ENCODE measurements around the gene C7orf33. TPM values are rescaled to one million over a fixed set of nuclear protein-coding genes. Genes with fewer than 3 reads are reported as not detected.
"Not testable (repeated sequence)": the region's sequence is repeated elsewhere in the genome, so short reads cannot be mapped to it uniquely, and the experiment has no call there.

Gene C7orf33
- total and polyA plus RNA-seq, 2 of the 13 experiments (the other 11 are each of a cell fraction or from before 2014, with no cell fraction given), result not detected

DNA sequence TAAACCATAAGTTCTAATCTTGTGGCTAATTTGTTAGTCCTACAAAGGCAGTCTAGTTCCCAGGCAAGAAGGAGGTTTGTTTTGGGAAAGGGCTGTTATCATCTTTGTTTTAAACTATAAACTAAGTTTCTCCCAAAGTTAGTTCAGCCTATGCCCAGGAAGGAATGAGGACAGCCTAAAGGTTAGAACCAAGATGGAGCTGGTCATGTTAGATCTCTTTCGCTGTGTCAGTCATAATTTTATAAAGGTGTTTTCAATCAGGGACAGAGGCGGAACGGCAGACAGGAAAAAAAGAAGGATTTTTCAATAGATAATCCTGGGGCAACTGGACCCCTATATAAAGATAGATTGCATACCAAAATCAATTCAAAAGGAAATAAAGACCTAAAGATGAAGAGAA lies 19.6 kb upstream of the C7orf33 start:
- in situ Hi-C loops (cut with HindIII; ENCODE audit: extremely low pct_ligation_motif_present, low pct_unique_long_range_greater_than_20kb), result not testable (repeated sequence)

GRCh38 chr7:148571381-148571780 lies 19.2 kb upstream of the C7orf33 start:
- ATAC-seq, result no peak
- Histone ChIP-seq H3K27me3 (ENCODE audit: control insufficient read depth in 1 of 2, insufficient read depth in 2 of 2, low read length in 2 of 2) (no peaks in the 10 kb centered on the region), H3K4me1 (ENCODE audit: insufficient read depth, low read length) (no peaks in the 10 kb centered on the region), H3K36me3 (replicated peaks in 1 of 2; ENCODE audit: control insufficient read depth in 1 of 2, insufficient read depth in 2 of 2, low read length in 2 of 2) (no peaks in the 10 kb centered on the region), H3K79me2 (ENCODE audit: insufficient read depth, low read length) (no peaks in the 10 kb centered on the region), H3K4me2 (ENCODE audit: low read depth, low read length) (no peak overlapping the region), H2AFZ (ENCODE audit: low read length) (no peak overlapping the region), H3K9ac (ENCODE audit: insufficient read depth, low read depth, low read length) (no peak overlapping the region), H3K4me3 (replicated peaks in 1 of 3; ENCODE audit: insufficient read depth in 1 of 3, low read depth in 2 of 3, low read length in 3 of 3) (no peak overlapping the region), H3K27ac (ENCODE audit: extremely low read length, insufficient read depth, low read length) (no peak overlapping the region), H3K9me3 (ENCODE audit: low read length) (no peaks in the 10 kb centered on the region), H4K20me1 (ENCODE audit: insufficient read depth, low read length) (no peaks in the 10 kb centered on the region)
- 53% methylated on average over 9 of the region's 9 CpGs for WGBS (ENCODE audit: low lambda C conversion rate)
- in situ Hi-C loops (cut with HindIII; ENCODE audit: extremely low pct_ligation_motif_present, low pct_unique_long_range_greater_than_20kb) (no loop called here), intact Hi-C loops (cut with micrococcal nuclease; ENCODE audit: unreplicated experiment) (loop anchor here (10.0 kb wide), 2 partner anchors 123 to 193 kb away; partner anchors contain the start of gene CUL1)
- no TSS peak for BruUV-seq (replicated peaks)
- no peak for FAIRE-seq
- DNase-seq (ENCODE audit: low spot score), result no peak
- ChIA-PET POLR2A (no interaction called here), CTCF (ENCODE audit: low intra/inter-chr PET ratio, low total read pairs) (no interaction called here)
- TF ChIP-seq BATF2 (CRISPR knock-in tag; IDR thresholded peaks at IDR 0.05) (no peak), MLX (CRISPR knock-in tag; IDR thresholded peaks at IDR 0.05) (no peak), KLF13 (CRISPR knock-in tag; IDR thresholded peaks at IDR 0.05) (no peak), ZNF160 (CRISPR knock-in tag; IDR thresholded peaks at IDR 0.05) (no peak), PRPF4 (IDR thresholded peaks at IDR 0.05; ENCODE audit: low read depth, low read length, poor library complexity, severe bottlenecking) (no peak), MTF2 (CRISPR knock-in tag; IDR thresholded peaks at IDR 0.05; ENCODE audit: borderline replicate concordance) (no peak), ZNF768 (CRISPR knock-in tag; IDR thresholded peaks at IDR 0.05) (no peak), SP1 (IDR thresholded peaks at IDR 0.05) (no peak), SP1 (CRISPR knock-in tag; IDR thresholded peaks at IDR 0.05) (no peak), MAZ (IDR thresholded peaks at IDR 0.05; ENCODE audit: borderline replicate concordance, low read depth, low read length) (no peak), MAZ (CRISPR knock-in tag; IDR thresholded peaks at IDR 0.05; ENCODE audit: low read depth) (no peak), MBNL3 (CRISPR knock-in tag; conservative IDR thresholded peaks at IDR 0.05) (no peak)
- TF ChIP-seq, protein P1, sequence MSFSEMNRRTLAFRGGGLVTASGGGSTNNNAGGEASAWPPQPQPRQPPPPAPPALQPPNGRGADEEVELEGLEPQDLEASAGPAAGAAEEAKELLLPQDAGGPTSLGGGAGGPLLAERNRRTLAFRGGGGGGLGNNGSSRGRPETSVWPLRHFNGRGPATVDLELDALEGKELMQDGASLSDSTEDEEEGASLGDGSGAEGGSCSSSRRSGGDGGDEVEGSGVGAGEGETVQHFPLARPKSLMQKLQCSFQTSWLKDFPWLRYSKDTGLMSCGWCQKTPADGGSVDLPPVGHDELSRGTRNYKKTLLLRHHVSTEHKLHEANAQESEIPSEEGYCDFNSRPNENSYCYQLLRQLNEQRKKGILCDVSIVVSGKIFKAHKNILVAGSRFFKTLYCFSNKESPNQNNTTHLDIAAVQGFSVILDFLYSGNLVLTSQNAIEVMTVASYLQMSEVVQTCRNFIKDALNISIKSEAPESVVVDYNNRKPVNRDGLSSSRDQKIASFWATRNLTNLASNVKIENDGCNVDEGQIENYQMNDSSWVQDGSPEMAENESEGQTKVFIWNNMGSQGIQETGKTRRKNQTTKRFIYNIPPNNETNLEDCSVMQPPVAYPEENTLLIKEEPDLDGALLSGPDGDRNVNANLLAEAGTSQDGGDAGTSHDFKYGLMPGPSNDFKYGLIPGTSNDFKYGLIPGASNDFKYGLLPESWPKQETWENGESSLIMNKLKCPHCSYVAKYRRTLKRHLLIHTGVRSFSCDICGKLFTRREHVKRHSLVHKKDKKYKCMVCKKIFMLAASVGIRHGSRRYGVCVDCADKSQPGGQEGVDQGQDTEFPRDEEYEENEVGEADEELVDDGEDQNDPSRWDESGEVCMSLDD (CRISPR knock-in tag; IDR thresholded peaks at IDR 0.05; ENCODE audit: borderline replicate concordance), result no peak
- TF ChIP-seq, protein P2, sequence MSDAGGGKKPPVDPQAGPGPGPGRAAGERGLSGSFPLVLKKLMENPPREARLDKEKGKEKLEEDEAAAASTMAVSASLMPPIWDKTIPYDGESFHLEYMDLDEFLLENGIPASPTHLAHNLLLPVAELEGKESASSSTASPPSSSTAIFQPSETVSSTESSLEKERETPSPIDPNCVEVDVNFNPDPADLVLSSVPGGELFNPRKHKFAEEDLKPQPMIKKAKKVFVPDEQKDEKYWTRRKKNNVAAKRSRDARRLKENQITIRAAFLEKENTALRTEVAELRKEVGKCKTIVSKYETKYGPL (CRISPR knock-in tag; IDR thresholded peaks at IDR 0.05), result no peak

More for the DNA sequence above, 19.6 kb upstream of the C7orf33 start:
- H3K4me1 ChIP-seq (ENCODE audit: insufficient read depth, low read length); H3K9ac ChIP-seq (ENCODE audit: insufficient read depth, low read depth, low read length); H3K27me3 ChIP-seq (ENCODE audit: control insufficient read depth in 1 of 2, insufficient read depth in 2 of 2, low read length in 2 of 2); DNase-seq (ENCODE audit: low spot score); ATAC-seq; H3K9me3 ChIP-seq (ENCODE audit: low read length); H3K36me3 ChIP-seq (replicated peaks in 1 of 2; ENCODE audit: control insufficient read depth in 1 of 2, insufficient read depth in 2 of 2, low read length in 2 of 2); POLR2A ChIA-PET; H2AFZ ChIP-seq (ENCODE audit: low read length); H3K27ac ChIP-seq (ENCODE audit: extremely low read length, insufficient read depth, low read length); H4K20me1 ChIP-seq (ENCODE audit: insufficient read depth, low read length); H3K79me2 ChIP-seq (ENCODE audit: insufficient read depth, low read length); BruUV-seq (replicated peaks); H3K4me2 ChIP-seq (ENCODE audit: low read depth, low read length); H3K4me3 ChIP-seq (replicated peaks in 1 of 3; ENCODE audit: insufficient read depth in 1 of 3, low read depth in 2 of 3, low read length in 3 of 3); FAIRE-seq; CTCF ChIA-PET (ENCODE audit: low intra/inter-chr PET ratio, low total read pairs): not testable (repeated sequence)
- intact Hi-C loops (cut with micrococcal nuclease; ENCODE audit: unreplicated experiment), result loop anchor here (10.0 kb wide), 2 partner anchors 124 to 194 kb away; partner anchors contain the start of gene CUL1
- WGBS (ENCODE audit: low lambda C conversion rate), result 71% methylated on average over 3 of the region's 3 CpGs
